Neural progenitor cell (in vitro differentiated cells): ENCODE data around the gene PPFIA4. TPM values are rescaled to one million over a fixed set of nuclear protein-coding genes. Genes with fewer than 3 reads are reported as not detected.

Experiments
- DNase-seq: peaks from one replicate; pipeline ENCODE4 v3.0.0-alpha.2; 2016; ENCODE audit warnings: low spot score
- H2AFZ ChIP-seq: fragments of 200-600 bp; sonication (generic); replicated peaks from 2 replicates; pipeline ENCODE4 v1.6.1; 2016; ENCODE audit warnings: antibody characterized with exemption
- H3F3A ChIP-seq: fragments of 200-600 bp; sonication (generic); 2 replicates; pipeline ENCODE4 v1.6.1; 2016; ENCODE audit warnings: antibody characterized with exemption, low read depth
- H3K27ac ChIP-seq: fragments of 200-600 bp; sonication (generic); 2 replicates; pipeline ENCODE4 v1.5.1; 2016; ENCODE audit warnings: mild to moderate bottlenecking
- H3K27me3 ChIP-seq: fragments of 200-600 bp; sonication (generic); 2 replicates; pipeline ENCODE4 v1.6.1; 2016; ENCODE audit warnings: mild to moderate bottlenecking, moderate library complexity
- H3K36me3 ChIP-seq: fragments of 200-600 bp; sonication (generic); 2 replicates; pipeline ENCODE4 v1.5.1; 2016
- H3K4me1 ChIP-seq: fragments of 200-600 bp; sonication (generic); 2 replicates; pipeline ENCODE4 v1.6.1; 2016; ENCODE audit warnings: mixed run types
- H3K4me2 ChIP-seq: fragments of 200-600 bp; sonication (generic); 2 replicates; pipeline ENCODE4 v1.6.1; 2016
- H3K4me3 ChIP-seq: fragments of 200-600 bp; sonication (generic); 2 replicates; pipeline ENCODE4 v1.5.1; 2016
- H3K79me2 ChIP-seq: fragments of 200-600 bp; sonication (generic); 2 replicates; pipeline ENCODE4 v1.6.1; 2016; ENCODE audit warnings: low read depth
- H3K9ac ChIP-seq: fragments of 200-600 bp; sonication (generic); 2 replicates; pipeline ENCODE4 v1.6.1; 2016
- H3K9me3 ChIP-seq: fragments of 200-600 bp; sonication (generic); 2 replicates; pipeline ENCODE4 v1.5.1; 2016; ENCODE audit warnings: low read depth
- H4K20me1 ChIP-seq: fragments of 200-600 bp; sonication (generic); 2 replicates; pipeline ENCODE4 v1.6.1; 2016; ENCODE audit warnings: low read depth
- H3K27ac Mint-ChIP-seq: 3 replicates; pipeline ENCODE4 v1.8.0; 2021; ENCODE audit warnings: mixed read lengths
- H3K27me3 Mint-ChIP-seq: 2 replicates; pipeline ENCODE4 v1.8.0; 2022; ENCODE audit warnings: low read depth, mild to moderate bottlenecking, inconsistent platforms, moderate library complexity, mixed read lengths; ENCODE audit not compliant: insufficient read depth
- H3K36me3 Mint-ChIP-seq: 3 replicates; pipeline ENCODE4 v1.8.0; 2021; ENCODE audit warnings: mixed read lengths
- H3K4me1 Mint-ChIP-seq: 3 replicates; pipeline ENCODE4 v1.8.0; 2021; ENCODE audit warnings: mixed read lengths
- H3K4me3 Mint-ChIP-seq: 3 replicates; pipeline ENCODE4 v1.8.0; 2021; ENCODE audit warnings: mild to moderate bottlenecking, moderate library complexity, mixed read lengths
- H3K9me3 Mint-ChIP-seq: 3 replicates; pipeline ENCODE4 v1.8.0; 2020; ENCODE audit warnings: mixed read lengths
- CTCF ChIP-seq: fragments of 200-600 bp; sonication (generic); IDR thresholded peaks from 2 replicates; pipeline ENCODE4 v1.5.1; 2017; ENCODE audit warnings: antibody characterized with exemption, mild to moderate bottlenecking
- EZH2 ChIP-seq: fragments of 200-600 bp; sonication (generic); IDR thresholded peaks from 2 replicates; pipeline ENCODE4 v1.6.1; 2017; ENCODE audit warnings: antibody characterized with exemption, mild to moderate bottlenecking, moderate library complexity
- EZH2phosphoT487 ChIP-seq: fragments of 200-600 bp; sonication (generic); IDR thresholded peaks from 2 replicates; pipeline ENCODE4 v1.6.1; 2017; ENCODE audit warnings: antibody characterized with exemption
- total RNA-seq: library from RNA; depleted of rRNA; stranded (reverse); fragments of >200 nt; gene quantifications from 2 replicates; pipeline ENCODE4 v1.2.3, GENCODE V29; 2015; ENCODE audit warnings: low replicate concordance

The PPFIA4 gene
- total RNA-seq, 1 donor from 2014 or later = 23.5 TPM

- H3K27me3 ChIP-seq = peaks cover 28% of the 10 kb centered on the region
- H3K9me3 ChIP-seq = no peaks in the 10 kb centered on the region
- no peak for DNase-seq
- H3K4me1 ChIP-seq = no peaks in the 10 kb centered on the region
- H3K9ac ChIP-seq = no peak overlapping the region
- H3K79me2 ChIP-seq = no peaks in the 10 kb centered on the region
- peaks cover 3% of the 10 kb centered on the region for H3K4me1 Mint-ChIP-seq
- no peak overlapping the region for H3K4me3 ChIP-seq
- no peak overlapping the region for H2AFZ ChIP-seq
- H3K27ac Mint-ChIP-seq = no peak overlapping the region
- no peak overlapping the region for H3K4me3 Mint-ChIP-seq
- H3K27me3 Mint-ChIP-seq = peaks cover 4% of the 10 kb centered on the region
- H3F3A ChIP-seq = no peaks in the 10 kb centered on the region
- H3K4me2 ChIP-seq = no peak overlapping the region
- TF ChIP-seq EZH2 = no peak
- TF ChIP-seq CTCF = no peak
- TF ChIP-seq EZH2phosphoT487 = no peak
- no peaks in the 10 kb centered on the region for H4K20me1 ChIP-seq
- no peak overlapping the region for H3K27ac ChIP-seq
- H3K36me3 ChIP-seq = no peaks in the 10 kb centered on the region
- H3K9me3 Mint-ChIP-seq = peaks cover 3% of the 10 kb centered on the region
- H3K36me3 Mint-ChIP-seq = no peaks in the 10 kb centered on the region
These were observed 77.7 kb downstream of the PPFIA4 start for GRCh38 chr1:203103829-203104495.

GRCh38 chr1:203104789-203105390, 78.6 kb downstream of the PPFIA4 start:
- TF ChIP-seq EZH2 (no peak), EZH2phosphoT487 (no peak), CTCF (no peak)
- Histone ChIP-seq H3K27me3 (peaks cover 38% of the 10 kb centered on the region), H3K4me3 (no peak overlapping the region), H3K4me1 (no peaks in the 10 kb centered on the region), H2AFZ (no peak overlapping the region), H3K4me2 (no peak overlapping the region), H4K20me1 (no peaks in the 10 kb centered on the region), H3F3A (no peaks in the 10 kb centered on the region), H3K9ac (no peak overlapping the region), H3K79me2 (no peaks in the 10 kb centered on the region), H3K9me3 (no peaks in the 10 kb centered on the region), H3K27ac (no peak overlapping the region), H3K36me3 (no peaks in the 10 kb centered on the region)
- H3K4me1 Mint-ChIP-seq = peaks cover 3% of the 10 kb centered on the region
- H3K36me3 Mint-ChIP-seq = no peaks in the 10 kb centered on the region
- H3K27ac Mint-ChIP-seq = no peak overlapping the region
- H3K9me3 Mint-ChIP-seq = no peaks in the 10 kb centered on the region
- H3K4me3 Mint-ChIP-seq = no peak overlapping the region
- DNase-seq = no peak
- H3K27me3 Mint-ChIP-seq = peaks cover 10% of the 10 kb centered on the region

- Mint-ChIP-seq H3K4me1 (no peaks in the 10 kb centered on the region), H3K27me3 (peaks cover 15% of the 10 kb centered on the region), H3K27ac (no peak overlapping the region), H3K9me3 (no peaks in the 10 kb centered on the region), H3K4me3 (no peak overlapping the region), H3K36me3 (no peaks in the 10 kb centered on the region)
- no peaks in the 10 kb centered on the region for H3F3A ChIP-seq
- no peak overlapping the region for H3K4me3 ChIP-seq
- H4K20me1 ChIP-seq = no peaks in the 10 kb centered on the region
- H3K27ac ChIP-seq = no peak overlapping the region
- H3K79me2 ChIP-seq = no peaks in the 10 kb centered on the region
- no peak overlapping the region for H3K9ac ChIP-seq
- DNase-seq = no peak
- no peaks in the 10 kb centered on the region for H3K36me3 ChIP-seq
- H3K27me3 ChIP-seq = peaks cover 74% of the 10 kb centered on the region
- no peaks in the 10 kb centered on the region for H3K9me3 ChIP-seq
- no peak for TF ChIP-seq EZH2phosphoT487
- H3K4me1 ChIP-seq = no peaks in the 10 kb centered on the region
- no peak overlapping the region for H2AFZ ChIP-seq
- no peak overlapping the region for H3K4me2 ChIP-seq
These were observed 86.2 kb downstream of the PPFIA4 start for GRCh38 chr1:203112475-203112874.

DNA sequence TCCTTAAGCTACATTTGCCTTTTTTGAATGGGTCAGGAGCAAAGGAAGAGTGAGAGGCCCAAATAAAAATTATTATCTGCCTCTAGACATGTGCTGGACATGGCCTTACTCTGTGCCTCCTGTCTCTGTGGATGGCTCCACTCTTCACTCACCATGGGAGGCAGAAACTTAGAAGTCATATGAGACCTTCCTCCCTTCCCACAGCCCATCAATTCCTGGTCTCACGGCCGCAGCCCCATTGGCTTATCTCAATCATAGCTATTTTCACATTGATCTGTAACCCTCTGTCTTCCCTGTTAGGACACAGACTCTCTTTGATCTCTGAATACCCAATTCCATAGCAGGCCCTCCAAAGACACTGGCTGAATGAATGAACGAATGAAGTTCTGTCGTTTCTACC, 87.0 kb downstream of the PPFIA4 start:
- Histone ChIP-seq H3F3A (no peaks in the 10 kb centered on the region), H3K79me2 (no peaks in the 10 kb centered on the region), H3K27me3 (peaks cover 68% of the 10 kb centered on the region), H3K9me3 (no peaks in the 10 kb centered on the region), H3K4me2 (no peak overlapping the region), H3K36me3 (no peaks in the 10 kb centered on the region), H3K4me3 (no peak overlapping the region), H3K27ac (no peak overlapping the region), H3K9ac (no peak overlapping the region), H4K20me1 (no peaks in the 10 kb centered on the region), H3K4me1 (no peaks in the 10 kb centered on the region), H2AFZ (no peak overlapping the region)
- Mint-ChIP-seq H3K4me1 (no peaks in the 10 kb centered on the region), H3K27me3 (peaks cover 15% of the 10 kb centered on the region), H3K36me3 (no peaks in the 10 kb centered on the region), H3K9me3 (no peaks in the 10 kb centered on the region), H3K4me3 (no peak overlapping the region), H3K27ac (no peak overlapping the region)
- DNase-seq = no peak
- TF ChIP-seq CTCF (no peak), EZH2 (no peak), EZH2phosphoT487 (no peak)
